ENCODE results near the gene DHCR24.
"Not testable (repeated sequence)": the region's sequence is repeated elsewhere in the genome, so short reads cannot be mapped to it uniquely, and the experiment has no call there.

Gene DHCR24

DNA sequence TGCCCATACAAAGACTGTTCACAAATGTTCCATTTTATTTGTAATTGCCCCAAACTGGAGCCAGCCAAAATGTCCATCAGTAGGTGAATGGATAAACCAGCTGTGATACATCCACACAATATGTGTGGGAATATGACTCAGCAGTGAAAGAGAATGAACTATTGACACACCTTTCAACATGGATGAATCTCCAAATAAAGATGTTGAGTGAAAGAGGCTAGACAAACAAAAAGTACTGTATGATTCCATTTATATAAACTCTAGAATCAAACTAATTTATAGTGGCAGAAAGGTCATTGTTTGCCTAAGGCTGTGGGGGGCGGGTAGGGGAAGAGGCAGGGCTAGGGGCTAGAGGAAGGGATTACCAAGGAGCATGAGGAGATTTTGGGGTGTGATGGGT, 4.5 kb downstream of the DHCR24 start:
- Histone ChIP-seq H3K27ac (ENCODE audit: extremely low read depth, low read depth, low read length) (no peak overlapping the region), H3K36me3 (ENCODE audit: control insufficient read depth in 2 of 2, insufficient read depth in 1 of 2, low read length in 2 of 2) (peaks cover 25 to 30% of the 10 kb centered on the region in 2 experiments; a peak in 2 of 3 replicates), H3K9me3 (ENCODE audit: control insufficient read depth, insufficient read depth, low read depth, low read length) (no peaks in the 10 kb centered on the region), H3K4me3 (ENCODE audit: low read depth, low read length) (no peak overlapping the region), H3K4me1 (ENCODE audit: control insufficient read depth, insufficient read depth, low read length) (peaks cover 13% of the 10 kb centered on the region)
- POLR2A ChIA-PET: no interaction called here
- CTCF ChIA-PET: interaction anchor here (0.5 to 1.3 kb wide), 3 partner anchors 9 to 1199 kb away, joined by 3 to 4 read pairs (median 3); no protein-coding TSS in a partner anchor
- TF ChIP-seq KLF9 (tag by site-specific recombination; IDR thresholded peaks at IDR 0.05; ENCODE audit: low read depth) (no peak), ZNF621 (tag by site-specific recombination; IDR thresholded peaks at IDR 0.05) (no peak), ZFP3 (tag by site-specific recombination; IDR thresholded peaks at IDR 0.05; ENCODE audit: low read depth) (no peak)

DNA sequence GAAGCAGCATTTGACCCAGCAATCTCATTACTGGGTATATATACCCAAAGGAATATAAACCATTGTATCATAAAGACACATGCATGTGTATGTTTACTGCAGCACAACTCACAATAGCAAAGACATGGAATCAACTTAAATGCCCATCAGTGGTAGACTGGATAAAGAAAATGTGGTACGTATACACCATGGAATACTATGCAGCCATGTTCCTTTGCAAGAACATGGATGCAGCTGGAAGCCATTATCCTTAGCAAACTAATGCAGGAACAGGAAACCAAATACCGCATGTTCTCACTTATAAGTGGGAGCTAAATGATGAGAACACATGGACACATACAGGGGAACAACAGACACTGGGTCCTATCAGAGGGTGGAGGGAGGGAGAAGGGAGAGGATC, 5.4 kb downstream of the DHCR24 start:
- H3K4me3 ChIP-seq (ENCODE audit: low read depth, low read length); H3K9me3 ChIP-seq (ENCODE audit: control insufficient read depth, insufficient read depth, low read depth, low read length); POLR2A ChIA-PET; H3K27ac ChIP-seq (ENCODE audit: extremely low read depth, low read depth, low read length); CTCF ChIA-PET: not testable (repeated sequence)
- peaks cover 13% of the 10 kb centered on the region for H3K4me1 ChIP-seq (ENCODE audit: control insufficient read depth, insufficient read depth, low read length)
- H3K36me3 ChIP-seq (ENCODE audit: control insufficient read depth in 2 of 2, insufficient read depth in 1 of 2, low read length in 2 of 2): peaks cover 29 to 35% of the 10 kb centered on the region in 2 experiments; a peak in 2 of 3 replicates
- peak; percentile 70; the same call in 1 of the 2 replicates for TF ChIP-seq ZNF146 (tag by site-specific recombination; IDR thresholded peaks at IDR 0.05)

DNA sequence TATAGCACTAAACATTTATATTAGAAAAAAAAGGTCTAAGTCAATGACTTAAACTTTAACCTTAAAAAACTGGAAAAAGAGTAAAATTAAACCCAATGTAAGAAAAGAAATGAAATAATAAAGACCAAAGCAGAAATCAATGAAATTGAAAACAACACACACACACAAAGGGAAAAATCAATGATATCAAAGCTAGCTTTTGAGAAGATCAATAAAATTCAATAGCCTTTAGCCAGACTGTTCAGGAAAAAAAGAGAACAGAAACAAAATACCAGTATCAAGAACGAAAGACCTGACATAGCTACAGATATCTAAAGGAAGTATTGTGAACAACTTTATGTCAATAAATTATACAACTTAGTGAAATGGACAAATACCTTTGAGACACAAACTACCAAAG, 7.1 kb downstream of the DHCR24 start:
- Histone ChIP-seq H3K9me3 (ENCODE audit: control insufficient read depth, insufficient read depth, low read depth, low read length) (no peaks in the 10 kb centered on the region), H3K27ac (ENCODE audit: extremely low read depth, low read depth, low read length) (no peak overlapping the region), H3K36me3 (ENCODE audit: control insufficient read depth in 2 of 2, insufficient read depth in 1 of 2, low read length in 2 of 2) (peaks cover 29 to 49% of the 10 kb centered on the region in 2 experiments; a peak in 2 of 3 replicates), H3K4me1 (ENCODE audit: control insufficient read depth, insufficient read depth, low read length) (peaks cover 9% of the 10 kb centered on the region), H3K4me3 (ENCODE audit: low read depth, low read length) (no peak overlapping the region)
- ChIA-PET CTCF (no interaction called here), POLR2A (no interaction called here)
- TF ChIP-seq ZBTB1 (tag by site-specific recombination; IDR thresholded peaks at IDR 0.05) (no peak), ZFP69B (tag by site-specific recombination; IDR thresholded peaks at IDR 0.05) (no peak), ZNF785 (tag by site-specific recombination; IDR thresholded peaks at IDR 0.05) (no peak), ZNF366 (tag by site-specific recombination; conservative IDR thresholded peaks at IDR 0.05) (no peak), ZNF2 (tag by site-specific recombination; IDR thresholded peaks at IDR 0.05) (no peak), ZNF830 (tag by site-specific recombination; IDR thresholded peaks at IDR 0.05; ENCODE audit: low read depth) (no peak), ZNF600 (tag by site-specific recombination; IDR thresholded peaks at IDR 0.05) (no peak), ZNF544 (tag by site-specific recombination; IDR thresholded peaks at IDR 0.05) (no peak), ZBTB17 (tag by site-specific recombination; IDR thresholded peaks at IDR 0.05) (no peak)
- TF ChIP-seq, protein P1, sequence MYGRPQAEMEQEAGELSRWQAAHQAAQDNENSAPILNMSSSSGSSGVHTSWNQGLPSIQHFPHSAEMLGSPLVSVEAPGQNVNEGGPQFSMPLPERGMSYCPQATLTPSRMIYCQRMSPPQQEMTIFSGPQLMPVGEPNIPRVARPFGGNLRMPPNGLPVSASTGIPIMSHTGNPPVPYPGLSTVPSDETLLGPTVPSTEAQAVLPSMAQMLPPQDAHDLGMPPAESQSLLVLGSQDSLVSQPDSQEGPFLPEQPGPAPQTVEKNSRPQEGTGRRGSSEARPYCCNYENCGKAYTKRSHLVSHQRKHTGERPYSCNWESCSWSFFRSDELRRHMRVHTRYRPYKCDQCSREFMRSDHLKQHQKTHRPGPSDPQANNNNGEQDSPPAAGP (tag by site-specific recombination; IDR thresholded peaks at IDR 0.05): no peak
- TF ChIP-seq, protein P2, sequence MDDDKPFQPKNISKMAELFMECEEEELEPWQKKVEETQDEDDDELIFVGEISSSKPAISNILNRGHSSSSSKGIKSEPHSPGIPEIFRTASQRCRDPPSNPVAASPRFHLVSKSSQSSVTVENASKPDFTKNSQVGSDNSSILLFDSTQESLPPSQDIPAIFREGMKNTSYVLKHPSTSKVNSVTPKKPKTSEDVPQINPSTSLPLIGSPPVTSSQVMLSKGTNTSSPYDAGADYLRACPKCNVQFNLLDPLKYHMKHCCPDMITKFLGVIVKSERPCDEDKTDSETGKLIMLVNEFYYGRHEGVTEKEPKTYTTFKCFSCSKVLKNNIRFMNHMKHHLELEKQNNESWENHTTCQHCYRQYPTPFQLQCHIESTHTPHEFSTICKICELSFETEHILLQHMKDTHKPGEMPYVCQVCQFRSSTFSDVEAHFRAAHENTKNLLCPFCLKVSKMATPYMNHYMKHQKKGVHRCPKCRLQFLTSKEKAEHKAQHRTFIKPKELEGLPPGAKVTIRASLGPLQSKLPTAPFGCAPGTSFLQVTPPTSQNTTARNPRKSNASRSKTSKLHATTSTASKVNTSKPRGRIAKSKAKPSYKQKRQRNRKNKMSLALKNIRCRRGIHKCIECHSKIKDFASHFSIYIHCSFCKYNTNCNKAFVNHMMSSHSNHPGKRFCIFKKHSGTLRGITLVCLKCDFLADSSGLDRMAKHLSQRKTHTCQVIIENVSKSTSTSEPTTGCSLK (tag by site-specific recombination; IDR thresholded peaks at IDR 0.05): no peak
- TF ChIP-seq, protein P3, sequence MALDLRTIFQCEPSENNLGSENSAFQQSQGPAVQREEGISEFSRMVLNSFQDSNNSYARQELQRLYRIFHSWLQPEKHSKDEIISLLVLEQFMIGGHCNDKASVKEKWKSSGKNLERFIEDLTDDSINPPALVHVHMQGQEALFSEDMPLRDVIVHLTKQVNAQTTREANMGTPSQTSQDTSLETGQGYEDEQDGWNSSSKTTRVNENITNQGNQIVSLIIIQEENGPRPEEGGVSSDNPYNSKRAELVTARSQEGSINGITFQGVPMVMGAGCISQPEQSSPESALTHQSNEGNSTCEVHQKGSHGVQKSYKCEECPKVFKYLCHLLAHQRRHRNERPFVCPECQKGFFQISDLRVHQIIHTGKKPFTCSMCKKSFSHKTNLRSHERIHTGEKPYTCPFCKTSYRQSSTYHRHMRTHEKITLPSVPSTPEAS (tag by site-specific recombination; IDR thresholded peaks at IDR 0.05): no peak
- TF ChIP-seq, protein P4, sequence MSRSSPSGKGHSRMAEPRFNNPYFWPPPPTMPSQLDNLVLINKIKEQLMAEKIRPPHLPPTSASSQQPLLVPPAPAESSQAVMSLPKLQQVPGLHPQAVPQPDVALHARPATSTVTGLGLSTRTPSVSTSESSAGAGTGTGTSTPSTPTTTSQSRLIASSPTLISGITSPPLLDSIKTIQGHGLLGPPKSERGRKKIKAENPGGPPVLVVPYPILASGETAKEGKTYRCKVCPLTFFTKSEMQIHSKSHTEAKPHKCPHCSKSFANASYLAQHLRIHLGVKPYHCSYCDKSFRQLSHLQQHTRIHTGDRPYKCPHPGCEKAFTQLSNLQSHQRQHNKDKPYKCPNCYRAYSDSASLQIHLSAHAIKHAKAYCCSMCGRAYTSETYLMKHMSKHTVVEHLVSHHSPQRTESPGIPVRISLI (tag by site-specific recombination; IDR thresholded peaks at IDR 0.05): no peak

Measured in HEK293 (cell line).